ENCODE results near the gene NACC1.

GRCh38 chr19:13117176-13117771, 790 bp upstream of the NACC1 start:
- TF ChIP-seq CTCF (IDR thresholded peaks at IDR 0.05; ENCODE audit: borderline replicate concordance, extremely low read depth, low read length, poor library complexity, severe bottlenecking) (no peak), EZH2 (IDR thresholded peaks at IDR 0.05; ENCODE audit: borderline replicate concordance, low read depth, low read length, severe bottlenecking) (no peak)

All from DND-41 (cell line).